Cerebellar nuclear complex (tissue), 1 donor: ENCODE measurements around the gene PDS5B.
"Not testable (repeated sequence)": the region's sequence is repeated elsewhere in the genome, so short reads cannot be mapped to it uniquely, and the experiment has no call there.

Source experiments
- DNase-seq, 2 experiments: peaks; one replicate each; lab custom pipeline; 2025; lab: John Stamatoyannopoulos, UW

The PDS5B gene

GRCh38 chr13:32728327-32728726 is 142.1 kb downstream of the PDS5B start:
- DNase-seq, result no peak

GRCh38 chr13:32729097-32729496 is 142.8 kb downstream of the PDS5B start:
- DNase-seq, result not testable (repeated sequence)

GRCh38 chr13:32731074-32731473 is 144.8 kb downstream of the PDS5B start:
- no peak for DNase-seq

- no peak for DNase-seq
Measured at GRCh38 chr13:32731576-32731975, 145.3 kb downstream of the PDS5B start.

GRCh38 chr13:32733690-32734089 is 147.4 kb downstream of the PDS5B start:
- no peak for DNase-seq

GRCh38 chr13:32734511-32734910 is 148.3 kb downstream of the PDS5B start:
- DNase-seq, result no peak

GRCh38 chr13:32735859-32736258 is 149.6 kb downstream of the PDS5B start:
- DNase-seq, result no peak

- DNase-seq, result no peak
Measured at GRCh38 chr13:32736648-32737047, 150.4 kb downstream of the PDS5B start.

- DNase-seq, result no peak
Measured at GRCh38 chr13:32737111-32737571, 150.9 kb downstream of the PDS5B start.

GRCh38 chr13:32737679-32738078 is 151.4 kb downstream of the PDS5B start:
- DNase-seq, result no peak

- no peak for DNase-seq
Measured at GRCh38 chr13:32745509-32745908, 159.3 kb downstream of the PDS5B start.

- no peak for DNase-seq
Measured at GRCh38 chr13:32746474-32746873, 160.2 kb downstream of the PDS5B start.

- DNase-seq, result no peak
Measured at GRCh38 chr13:32748305-32748704, 162.1 kb downstream of the PDS5B start.

- no peak for DNase-seq
Measured at GRCh38 chr13:32751340-32751739, 165.1 kb downstream of the PDS5B start.

GRCh38 chr13:32752311-32752710 is 166.1 kb downstream of the PDS5B start:
- DNase-seq, result no peak

GRCh38 chr13:32752997-32753606 is 166.8 kb downstream of the PDS5B start:
- no peak for DNase-seq

GRCh38 chr13:32754179-32754578 is 167.9 kb downstream of the PDS5B start:
- no peak for DNase-seq

- DNase-seq, result no peak
Measured at GRCh38 chr13:32759152-32759551, 172.9 kb downstream of the PDS5B start.

GRCh38 chr13:32761472-32761871 is 175.2 kb downstream of the PDS5B start:
- DNase-seq, result no peak

- no peak for DNase-seq
Measured at GRCh38 chr13:32779119-32779518, 192.9 kb downstream of the PDS5B start.

- DNase-seq, result no peak
Measured at GRCh38 chr13:32781906-32782305, 195.7 kb downstream of the PDS5B start.

- DNase-seq, result no peak
Measured at GRCh38 chr13:32783067-32783466, 196.8 kb downstream of the PDS5B start.

GRCh38 chr13:32790731-32791130 is 204.5 kb downstream of the PDS5B start:
- DNase-seq, result no peak

GRCh38 chr13:32791545-32792172 is 205.4 kb downstream of the PDS5B start:
- DNase-seq, result no peak
